G401 (cell line): Measurements from ENCODE around the gene DNAJB2. TPM values are rescaled to one million over a fixed set of nuclear protein-coding genes. Genes with fewer than 3 reads are reported as not detected.
"Not testable (repeated sequence)": the region's sequence is repeated elsewhere in the genome, so short reads cannot be mapped to it uniquely, and the experiment has no call there.

Source experiments
- DNase-seq: peaks from one replicate; pipeline ENCODE4 v3.0.0-alpha.2; 2015; ENCODE audit warnings: low spot score
- in situ Hi-C: cut with HindIII; loops from 2 replicates; pipeline ENCODE4 v1.10.0; 2016; ENCODE audit warnings: low sequenced_read_pairs, mixed read lengths
- total RNA-seq: library from RNA; depleted of rRNA; stranded (reverse); fragments of >200 nt; shearing (Covaris generic); gene quantifications from 2 replicates; pipeline ENCODE4 v1.2.3, GENCODE V29; 2014

The DNAJB2 gene
- total RNA-seq, 1 experiment from 2014 or later = 123 TPM

- in situ Hi-C loops = no loop called here
- no peak for DNase-seq
These were observed 2.4 kb downstream of the DNAJB2 start for GRCh38 chr2:219281588-219281987.

- peak; percentile 57 for DNase-seq
- in situ Hi-C loops = no loop called here
These were observed 3.2 kb downstream of the DNAJB2 start for GRCh38 chr2:219282375-219282774.

GRCh38 chr2:219282943-219283581, 3.9 kb downstream of the DNAJB2 start:
- in situ Hi-C loops = no loop called here
- DNase-seq = no peak

- DNase-seq = no peak
- in situ Hi-C loops = no loop called here
These were observed 5.6 kb downstream of the DNAJB2 start for GRCh38 chr2:219284501-219285372.

- in situ Hi-C loops = no loop called here
- DNase-seq = no peak
These were observed 6.2 kb downstream of the DNAJB2 start for GRCh38 chr2:219285373-219285735.

- in situ Hi-C loops = no loop called here
- peak; percentile 87 for DNase-seq
These were observed 6.8 kb downstream of the DNAJB2 start for GRCh38 chr2:219285894-219286425.

- in situ Hi-C loops = no loop called here
- DNase-seq = no peak
These were observed 7.4 kb downstream of the DNAJB2 start for GRCh38 chr2:219286436-219287115.

- DNase-seq, in situ Hi-C loops: not testable (repeated sequence)
These were observed 7.9 kb downstream of the DNAJB2 start for GRCh38 chr2:219287116-219287440.

- DNase-seq = no peak
- in situ Hi-C loops = no loop called here
These were observed 8.6 kb downstream of the DNAJB2 start for GRCh38 chr2:219287580-219288265.

- DNase-seq = no peak
These were observed 10.0 kb downstream of the DNAJB2 start for GRCh38 chr2:219289195-219289536.

GRCh38 chr2:219289537-219290361, 10.6 kb downstream of the DNAJB2 start:
- DNase-seq = no peak
- in situ Hi-C loops = no loop called here

More at GRCh38 chr2:219289195-219289536, 10.0 kb downstream of the DNAJB2 start:
- in situ Hi-C loops = no loop called here

- in situ Hi-C loops = no loop called here
- no peak for DNase-seq
These were observed 11.4 kb downstream of the DNAJB2 start for GRCh38 chr2:219290381-219291171.

- in situ Hi-C loops = no loop called here
- DNase-seq = no peak
These were observed 12.2 kb downstream of the DNAJB2 start for GRCh38 chr2:219291394-219291793.

GRCh38 chr2:219291910-219292490, 12.8 kb downstream of the DNAJB2 start:
- no peak for DNase-seq
- in situ Hi-C loops = no loop called here

- DNase-seq = no peak
- in situ Hi-C loops = no loop called here
These were observed 13.4 kb downstream of the DNAJB2 start for GRCh38 chr2:219292616-219293015.

GRCh38 chr2:219293736-219294231, 14.6 kb downstream of the DNAJB2 start:
- no peak for DNase-seq

More at GRCh38 chr2:219293736-219294231, 14.6 kb downstream of the DNAJB2 start:
- in situ Hi-C loops = no loop called here
